ENCODE measurements around the gene PRDM2.

Gene PRDM2

GRCh38 chr1:13842497-13842896, 142.5 kb downstream of the PRDM2 start:
- DNase-seq (ENCODE audit: low spot score): no peak

- no peak for DNase-seq (ENCODE audit: low spot score)
These were observed 151.7 kb downstream of the PRDM2 start for GRCh38 chr1:13851726-13852125.

- no peak for DNase-seq (ENCODE audit: low spot score)
These were observed 155.6 kb downstream of the PRDM2 start for GRCh38 chr1:13855554-13855953.

- peak; percentile 38 for DNase-seq (ENCODE audit: low spot score)
These were observed 160.0 kb downstream of the PRDM2 start for GRCh38 chr1:13860031-13860430.

- DNase-seq (ENCODE audit: low spot score): no peak
These were observed 164.8 kb downstream of the PRDM2 start for GRCh38 chr1:13864760-13865159.

- no peak for DNase-seq (ENCODE audit: low spot score)
These were observed 165.9 kb downstream of the PRDM2 start for GRCh38 chr1:13865851-13866250.

- no peak for DNase-seq (ENCODE audit: low spot score)
These were observed 167.6 kb downstream of the PRDM2 start for GRCh38 chr1:13867603-13868002.

GRCh38 chr1:13869172-13869797, 169.3 kb downstream of the PRDM2 start:
- DNase-seq (ENCODE audit: low spot score): no peak

- no peak for DNase-seq (ENCODE audit: low spot score)
These were observed 171.4 kb downstream of the PRDM2 start for GRCh38 chr1:13871413-13871812.

GRCh38 chr1:13871886-13872285, 171.9 kb downstream of the PRDM2 start:
- no peak for DNase-seq (ENCODE audit: low spot score)

- no peak for DNase-seq (ENCODE audit: low spot score)
These were observed 173.0 kb downstream of the PRDM2 start for GRCh38 chr1:13873032-13873431.
